GM12864 (cell line): ENCODE results near the gene NMUR2.

Source experiments
- DNase-seq: peaks from one replicate; pipeline ENCODE4 v3.0.0-alpha.2; 2011; ENCODE audit warnings: low read depth
- H3K4me3 ChIP-seq: 2 replicates; pipeline ENCODE4 v1.5.1; 2011; ENCODE audit warnings: mild to moderate bottlenecking, low read depth, low read length, control low read depth
- CTCF ChIP-seq: IDR thresholded peaks from 2 replicates; pipeline ENCODE4 v1.5.1; 2011; ENCODE audit warnings: low read depth, mild to moderate bottlenecking, moderate library complexity, low read length, control low read depth, inconsistent platforms; ENCODE audit errors: missing control alignments

Gene NMUR2

DNA sequence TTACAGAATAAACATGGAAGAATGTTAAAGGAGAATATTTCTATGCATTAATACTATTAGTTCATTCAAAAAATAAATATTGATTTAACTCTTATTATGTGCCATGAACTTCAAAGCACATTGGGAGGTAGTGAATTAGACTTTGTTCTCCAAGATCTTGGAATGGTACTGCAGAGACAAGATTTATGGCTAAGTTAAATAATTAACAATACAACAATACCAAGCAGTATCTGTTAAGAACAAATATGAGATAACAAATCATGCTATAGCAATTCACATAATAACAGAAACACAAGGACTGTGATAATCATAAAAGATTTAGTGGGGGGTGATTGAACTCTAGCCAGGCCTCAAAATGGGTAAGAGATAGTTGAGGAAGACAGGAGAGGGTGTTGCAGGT lies 11.6 kb downstream of the NMUR2 start:
- no peak for TF ChIP-seq CTCF
- no peak for DNase-seq
- H3K4me3 ChIP-seq, result no peak overlapping the region

GRCh38 chr5:152389208-152389849 lies 15.8 kb downstream of the NMUR2 start:
- no peak for TF ChIP-seq CTCF
- H3K4me3 ChIP-seq, result no peak overlapping the region
- DNase-seq, result no peak

- no peak overlapping the region for H3K4me3 ChIP-seq
- no peak for DNase-seq
- TF ChIP-seq CTCF, result no peak
Observed at GRCh38 chr5:152388610-152389009, 16.5 kb downstream of the NMUR2 start.

GRCh38 chr5:152380415-152381123 lies 24.5 kb downstream of the NMUR2 start:
- TF ChIP-seq CTCF, result no peak
- DNase-seq, result no peak
- H3K4me3 ChIP-seq, result no peak overlapping the region

DNA sequence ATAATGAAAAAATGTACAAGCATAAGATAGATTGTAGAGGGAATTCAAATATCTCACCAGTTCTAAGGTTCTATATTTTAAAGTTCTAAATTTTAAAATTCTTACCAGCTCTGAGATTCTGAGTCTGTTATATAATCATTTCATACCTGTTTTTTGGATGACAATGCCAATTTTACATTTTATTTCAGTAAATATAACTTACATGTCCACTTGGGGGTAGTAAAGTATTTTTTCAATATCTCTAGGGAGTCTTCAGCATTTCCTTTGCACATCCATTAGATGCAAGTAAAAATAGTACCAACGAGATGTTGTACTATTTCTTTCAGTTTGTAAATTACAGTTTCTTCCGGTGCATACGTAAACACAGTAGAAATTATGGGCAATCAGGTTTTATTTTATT lies 25.7 kb downstream of the NMUR2 start:
- no peak for TF ChIP-seq CTCF
- no peak overlapping the region for H3K4me3 ChIP-seq
- no peak for DNase-seq

DNA sequence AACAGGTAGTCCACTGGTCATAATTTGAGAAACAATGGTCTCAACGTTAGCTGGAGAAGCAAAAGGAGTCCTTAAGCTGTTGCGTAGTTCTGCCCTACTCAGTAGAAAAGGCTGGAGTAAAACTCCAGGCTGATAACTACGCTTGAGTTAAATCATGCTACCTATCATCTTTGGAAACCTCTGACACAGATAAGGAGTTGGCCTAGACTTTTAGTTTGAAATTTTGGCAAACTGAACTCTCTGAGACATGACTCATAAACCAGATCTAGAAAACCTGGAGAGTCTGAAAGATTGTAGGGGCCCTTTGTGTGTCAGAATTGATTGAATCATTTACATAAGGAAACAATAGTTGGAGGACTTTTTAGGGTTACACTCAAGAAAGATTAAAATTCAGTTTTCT lies 26.3 kb downstream of the NMUR2 start:
- TF ChIP-seq CTCF, result no peak
- H3K4me3 ChIP-seq, result no peak overlapping the region
- no peak for DNase-seq

DNA sequence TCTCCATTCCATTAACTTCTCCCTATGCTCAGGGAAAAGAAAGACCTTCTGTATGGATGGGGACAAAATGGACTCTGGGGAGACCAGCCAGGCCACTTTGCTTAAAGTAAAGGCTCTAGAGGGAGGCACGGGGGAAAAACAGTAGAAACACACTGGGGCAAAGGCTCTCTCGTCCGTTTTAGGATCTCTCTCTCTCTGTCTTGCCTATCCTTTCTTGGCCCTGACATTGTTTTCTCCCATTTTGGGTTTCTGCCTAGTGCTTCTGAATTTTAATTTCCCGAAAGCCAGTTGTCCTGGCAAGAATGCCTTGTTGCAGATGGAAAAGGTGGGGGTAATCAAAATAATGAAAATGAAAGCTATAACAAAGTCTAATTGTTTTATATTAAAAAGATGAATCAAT lies 28.2 kb downstream of the NMUR2 start:
- TF ChIP-seq CTCF, result no peak
- no peak for DNase-seq
- no peak overlapping the region for H3K4me3 ChIP-seq
